ENCODE results near the gene SLC25A28.

The SLC25A28 gene

GRCh38 chr10:99582255-99582770 lies 37.9 kb downstream of the SLC25A28 start:
- DNase-seq (ENCODE audit: low spot score): no peak

DNA sequence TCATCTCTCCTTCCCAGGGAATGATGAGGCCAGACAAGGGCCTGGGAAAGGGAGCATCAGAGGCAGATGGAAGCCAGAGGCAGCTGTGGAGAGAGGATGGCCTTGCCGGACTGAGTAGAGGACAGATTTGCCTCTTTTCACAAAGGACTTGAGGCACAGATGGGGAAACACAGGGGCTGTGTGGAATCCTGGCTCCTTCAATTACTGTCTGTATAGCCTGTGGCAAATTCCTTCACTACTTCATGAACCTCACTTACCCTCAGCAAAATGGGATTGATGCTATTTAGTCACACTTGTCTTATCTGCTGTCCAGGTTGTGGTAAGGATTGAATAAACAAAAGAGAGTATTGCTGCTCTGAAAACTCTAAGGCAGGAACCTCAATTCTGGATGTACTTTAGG lies 40.3 kb downstream of the SLC25A28 start:
- no peak for DNase-seq (ENCODE audit: low spot score)

- DNase-seq (ENCODE audit: low spot score): no peak
Measured at GRCh38 chr10:99573790-99574189, 46.4 kb downstream of the SLC25A28 start.

GRCh38 chr10:99571816-99572215 lies 48.4 kb downstream of the SLC25A28 start:
- no peak for DNase-seq (ENCODE audit: low spot score)

DNA sequence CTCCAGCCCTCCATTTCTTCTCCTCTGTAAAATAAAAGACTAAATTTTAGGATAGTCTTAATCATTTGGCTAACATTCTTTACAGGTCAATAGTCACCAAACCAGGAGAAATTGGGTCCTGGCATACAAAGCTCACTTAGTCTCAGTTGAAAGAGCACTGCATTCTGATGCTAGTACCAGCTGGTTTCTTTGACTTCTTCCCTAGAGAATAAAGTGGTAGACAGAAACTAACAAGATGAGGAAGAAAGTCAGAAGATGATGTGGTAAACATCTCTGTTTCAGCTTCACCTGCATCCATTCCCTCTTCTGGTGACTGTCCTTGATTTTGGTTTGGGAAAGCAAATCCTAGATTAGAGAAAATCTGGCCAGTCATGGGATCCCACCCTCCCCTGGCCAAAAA lies 50.3 kb downstream of the SLC25A28 start:
- DNase-seq (ENCODE audit: low spot score): no peak

GRCh38 chr10:99569253-99569939 lies 50.8 kb downstream of the SLC25A28 start:
- no peak for DNase-seq (ENCODE audit: low spot score)

GRCh38 chr10:99565166-99565565 lies 55.1 kb downstream of the SLC25A28 start:
- no peak for DNase-seq (ENCODE audit: low spot score)

DNA sequence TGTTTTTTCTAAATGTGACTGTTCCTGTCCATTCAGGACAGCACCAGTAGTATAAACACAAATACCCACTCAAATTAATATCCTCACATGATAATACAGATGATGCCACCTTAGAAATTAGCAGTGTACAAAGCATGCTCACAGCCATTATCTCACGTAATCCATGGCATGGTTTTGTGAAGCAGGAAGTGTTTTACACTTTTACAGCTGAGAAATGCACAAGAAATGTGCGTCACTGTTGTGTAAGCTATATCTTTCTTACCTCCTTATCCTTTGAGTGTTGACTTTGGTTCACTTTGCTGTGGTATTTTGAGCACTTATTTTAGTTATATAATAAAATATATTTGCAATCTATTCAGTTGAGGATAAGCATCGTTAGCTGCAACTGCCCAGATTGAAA lies 55.9 kb downstream of the SLC25A28 start:
- DNase-seq (ENCODE audit: low spot score): no peak

DNA sequence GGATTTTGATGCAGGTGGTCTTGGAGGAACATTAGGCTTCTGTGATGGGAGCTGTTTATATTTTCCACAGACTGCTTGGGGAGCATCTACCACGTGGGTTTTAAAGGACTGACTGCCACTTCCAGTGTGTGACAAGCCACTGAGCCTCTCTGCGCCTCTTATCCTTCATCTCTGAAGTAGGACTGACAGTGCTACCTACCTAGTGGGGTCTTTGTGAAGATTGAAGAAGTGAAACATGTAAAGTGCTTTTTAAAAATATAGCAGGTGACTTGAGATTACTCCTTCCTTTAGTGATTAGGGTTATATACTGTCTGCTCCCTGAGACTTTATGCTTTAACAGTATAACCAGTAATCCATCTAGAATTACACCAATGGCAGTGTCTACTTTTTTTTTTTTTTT lies 57.6 kb downstream of the SLC25A28 start:
- no peak for DNase-seq (ENCODE audit: low spot score)

Data from LoVo (cell line).